GM18870 (cell line): ENCODE measurements around the gene TMC4.

ENCODE experiments used
- ATAC-seq: cut with Tn5 transposase; IDR thresholded peaks from one replicate; pipeline ENCODE4 v1.9.1; 2021; ENCODE audit warnings: moderate library complexity; ENCODE audit not compliant: unreplicated experiment

Gene TMC4

GRCh38 chr19:54133957-54134590, 38.9 kb downstream of the TMC4 start:
- no peak for ATAC-seq

DNA sequence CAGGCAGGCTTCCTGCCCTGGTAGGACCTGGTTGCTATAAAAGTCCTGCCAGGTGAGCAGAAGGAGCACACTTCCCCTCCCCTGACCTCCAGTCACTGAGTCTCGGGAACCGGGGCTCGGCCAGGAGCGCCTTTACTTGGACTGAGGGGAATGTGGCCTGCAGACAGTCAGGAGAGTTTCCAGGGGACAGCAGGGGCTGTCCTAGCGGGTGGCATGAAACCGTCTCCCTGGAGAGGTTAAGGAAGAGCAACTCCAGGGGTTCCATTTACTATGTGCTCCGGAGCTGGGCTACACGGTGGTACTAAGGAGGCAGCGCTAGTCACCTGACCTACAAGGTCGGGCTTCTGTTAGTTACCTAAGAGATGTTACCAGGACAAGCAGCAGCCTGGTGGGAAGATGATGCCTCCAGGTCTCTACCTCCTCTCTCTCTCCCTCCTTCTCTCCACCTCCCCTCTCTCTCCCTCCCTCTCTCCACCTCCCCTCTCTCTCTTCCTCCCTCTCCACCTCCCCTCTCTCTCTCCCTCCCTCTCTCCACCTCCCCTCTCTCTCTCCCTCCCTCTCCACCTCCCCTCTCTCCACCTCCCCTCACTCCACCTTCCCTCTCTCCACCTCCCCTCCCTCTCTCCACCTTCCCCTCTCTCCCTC, 39.5 kb downstream of the TMC4 start:
- ATAC-seq, result no peak

- ATAC-seq, result no peak
These were observed 43.4 kb downstream of the TMC4 start for GRCh38 chr19:54129617-54129996.

DNA sequence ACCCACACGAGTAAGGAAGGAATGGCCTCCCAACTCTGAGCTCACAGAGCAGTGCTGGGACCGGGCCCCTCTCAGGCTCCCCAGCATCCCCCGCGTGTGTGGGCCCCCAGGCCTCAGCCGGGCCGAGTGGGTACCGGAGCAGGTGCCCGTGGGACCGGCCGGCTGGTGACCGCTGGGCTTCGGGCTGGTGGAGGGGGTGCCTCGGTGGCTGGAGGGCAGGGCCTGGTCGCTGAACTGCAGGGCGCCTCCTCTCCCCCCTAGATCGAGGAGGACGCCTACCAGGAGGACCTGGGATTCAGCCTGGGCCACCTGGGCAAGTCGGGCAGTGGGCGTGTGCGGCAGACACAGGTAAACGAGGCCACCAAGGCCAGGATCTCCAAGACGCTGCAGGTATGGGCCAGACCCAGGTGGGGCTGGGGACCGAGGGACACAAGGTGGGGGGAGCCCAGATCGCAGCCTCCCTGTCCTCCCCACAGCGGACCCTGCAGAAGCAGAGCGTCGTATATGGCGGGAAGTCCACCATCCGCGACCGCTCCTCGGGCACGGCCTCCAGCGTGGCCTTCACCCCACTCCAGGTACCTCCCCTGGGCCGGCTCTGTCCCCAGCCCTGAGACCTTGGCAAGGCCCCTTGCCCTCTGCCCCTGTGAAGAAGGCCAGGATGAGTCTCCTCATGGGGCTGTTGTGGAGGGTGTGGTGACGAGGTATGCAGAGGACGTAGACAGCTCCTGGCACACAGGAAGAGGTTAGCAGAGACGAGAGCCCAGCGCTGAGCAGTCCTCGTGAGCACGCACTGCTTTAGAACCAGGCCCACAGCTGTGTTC, 44.0 kb downstream of the TMC4 start:
- ATAC-seq, result no peak

GRCh38 chr19:54128441-54128725, 44.6 kb downstream of the TMC4 start:
- ATAC-seq, result no peak

- no peak for ATAC-seq
These were observed 45.1 kb downstream of the TMC4 start for GRCh38 chr19:54127688-54128440.

GRCh38 chr19:54125713-54126112, 47.2 kb downstream of the TMC4 start:
- ATAC-seq, result no peak

- ATAC-seq, result no peak
These were observed 48.6 kb downstream of the TMC4 start for GRCh38 chr19:54124393-54124792.

- ATAC-seq, result no peak
These were observed 49.3 kb downstream of the TMC4 start for GRCh38 chr19:54123682-54124081.

DNA sequence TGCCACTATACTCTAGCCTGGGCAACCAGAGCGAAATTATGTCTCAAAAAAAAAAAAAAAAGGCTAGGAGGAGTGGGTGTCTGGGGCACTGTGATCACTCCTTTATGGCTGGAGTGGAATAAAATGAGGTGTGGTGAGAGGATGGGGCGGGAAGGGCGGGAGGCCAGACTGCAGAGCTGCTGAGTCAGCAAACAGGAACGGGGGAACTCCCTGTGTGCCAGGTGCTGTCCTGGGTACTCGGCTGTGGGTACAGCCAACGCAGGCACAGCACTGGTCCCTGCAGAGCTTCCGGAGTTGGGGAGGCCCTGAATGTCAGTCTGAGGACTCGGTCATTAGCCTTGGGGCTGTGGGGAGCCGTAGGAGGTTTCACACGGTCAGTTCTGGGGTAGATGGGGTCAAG, 51.7 kb downstream of the TMC4 start:
- no peak for ATAC-seq

GRCh38 chr19:54115109-54116063, 57.6 kb downstream of the TMC4 start, which contains the start of the genes PRPF31 and TFPT:
Gene PRPF31 (plus strand): TSS chr19:54115754. CDS start chr19:54118279, 2,525 bp downstream.
Gene TFPT (minus strand): TSS chr19:54115657. CDS start chr19:54115269, 388 bp downstream.
- ATAC-seq, result peak; percentile 83

DNA sequence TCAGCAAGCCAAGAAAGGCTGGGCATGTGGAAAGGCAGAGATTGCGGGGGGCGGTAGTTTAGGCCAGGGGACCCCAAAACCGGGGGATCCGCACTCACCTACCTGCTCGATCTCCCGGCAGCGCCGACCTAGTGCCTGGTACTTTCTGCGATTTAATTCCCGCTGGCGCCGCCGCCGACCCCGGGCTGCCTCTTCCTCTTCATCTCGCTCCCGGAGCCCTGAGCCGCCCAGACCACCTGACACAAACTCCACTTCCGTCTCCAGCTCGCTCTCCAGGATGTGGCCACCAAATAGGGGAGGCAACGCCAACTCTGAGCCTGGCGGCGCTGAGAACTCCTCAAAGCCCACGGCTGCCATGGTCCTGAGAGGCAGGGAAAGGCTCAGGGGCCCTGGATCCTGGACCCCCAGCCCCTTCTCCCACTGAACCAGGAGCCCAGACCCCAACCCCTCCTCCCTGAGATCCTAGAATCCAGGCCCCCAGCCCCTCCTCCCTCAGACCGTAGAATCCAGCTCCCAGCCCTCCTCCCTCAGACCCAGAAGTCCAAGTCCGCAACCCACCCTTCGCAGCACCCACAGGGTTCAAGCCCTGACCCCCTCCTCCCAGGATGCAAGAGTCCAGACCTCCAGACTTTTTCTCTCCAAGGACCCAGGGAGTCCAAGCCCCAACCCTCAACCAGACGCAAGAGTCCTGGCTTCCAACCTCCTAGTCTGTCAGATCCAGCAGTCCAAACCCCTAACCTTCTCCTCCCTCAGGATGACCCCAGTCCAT, 58.4 kb downstream of the TMC4 start:
- ATAC-seq, result no peak
